K562 (cell line): Measurements from ENCODE around the gene RPS27. TPM values are rescaled to one million over a fixed set of nuclear protein-coding genes. Genes with fewer than 3 reads are reported as not detected.

Experiments used
- CCAR2 ChIP-seq: fragments of 200-400 bp; formaldehyde crosslinking; IDR thresholded peaks from 2 replicates; pipeline ENCODE4 v1.6.1; 2017; ENCODE audit warnings: mild to moderate bottlenecking, low read depth, low read length
- E2F5 ChIP-seq: sonication (generic); formaldehyde crosslinking; IDR thresholded peaks from 2 replicates; pipeline ENCODE4 v1.8.0; 2022; ENCODE audit warnings: mild to moderate bottlenecking, missing genetic modification reagents
- EP400 ChIP-seq: fragments of 450-650 bp; IDR thresholded peaks from 2 replicates; pipeline ENCODE4 v1.6.1; 2017; ENCODE audit warnings: antibody characterized with exemption, mild to moderate bottlenecking, moderate library complexity
- FOXO4 ChIP-seq: fragments of 450-650 bp; formaldehyde crosslinking; IDR thresholded peaks from 2 replicates; pipeline ENCODE4 v1.4.0; 2020; ENCODE audit warnings: mild to moderate bottlenecking, moderate library complexity
- GATA2 ChIP-seq: sonication (generic); formaldehyde crosslinking; IDR thresholded peaks from 2 replicates; pipeline ENCODE4 v1.4.0; 2020; ENCODE audit warnings: mild to moderate bottlenecking, missing genetic modification reagents
- MAZ ChIP-seq, 2 experiments: fragments of 450-650 bp in 1 of 2; sonication (generic) in 1 of 2; formaldehyde crosslinking; IDR thresholded peaks in 1 of 2; conservative IDR thresholded peaks in 1 of 2; 2 replicates each; pipeline versions ENCODE4 v1.4.0 to v1.5.0; 2020; ENCODE audit warnings: mild to moderate bottlenecking in 1 of 2, missing genetic modification reagents in 1 of 2
- MCM2 ChIP-seq: fragments of 450-650 bp; IDR thresholded peaks from 2 replicates; pipeline ENCODE4 v1.6.1; 2017; ENCODE audit warnings: low read depth, mild to moderate bottlenecking
- MLLT1 ChIP-seq, 2 experiments: fragments of 450-650 bp; IDR thresholded peaks; 2 replicates each; pipeline ENCODE4 v1.6.1; 2016
- PKNOX1 ChIP-seq: fragments of 450-650 bp; IDR thresholded peaks from 2 replicates; pipeline ENCODE4 v1.6.1; 2016
- RNF2 ChIP-seq: sonication (generic); IDR thresholded peaks from 2 replicates; pipeline ENCODE4 v1.6.1; 2016
- SFPQ ChIP-seq: fragments of 200-400 bp; formaldehyde crosslinking; IDR thresholded peaks from 2 replicates; pipeline ENCODE4 v1.6.1; 2017; ENCODE audit warnings: mild to moderate bottlenecking, low read depth, low read length, moderate library complexity
- ZNF277 ChIP-seq: fragments of 250-450 bp; sonication (Bioruptor Pico); IDR thresholded peaks from 2 replicates; pipeline ENCODE4 v1.8.0; 2022; ENCODE audit warnings: inconsistent platforms, mild to moderate bottlenecking, moderate library complexity, borderline replicate concordance
- ZNF655 ChIP-seq: fragments of 250-450 bp; sonication (Bioruptor Pico); IDR thresholded peaks from 2 replicates; pipeline ENCODE4 v1.5.0; 2021
- polyA plus RNA-seq, 8 experiments: library from polyadenylated mRNA; depleted of rRNA in 4 of 8; stranded (reverse) in 5 of 8; unstranded in 3 of 8; fragments of >200 nt; fragmentation: Nextera tagmentation in 2 of 8; fragmentation: Illumina TruSeq in 1 of 8; extraction: Ambion mirVana in 2 of 8; extraction: Trizol in 1 of 8; gene quantifications; 2 replicates each; pipeline versions ENCODE4 v1.2.1 to v1.2.3, GENCODE V29; 2011 to 2014; ENCODE audit warnings: inconsistent platforms in 1 of 8, missing spikeins in 1 of 8
- total RNA-seq, 7 experiments: library from RNA; depleted of rRNA in 6 of 7; stranded (reverse); fragments of >200 nt in 6 of 7; fragmentation: Illumina TruSeq in 2 of 7; extraction: Trizol in 2 of 7; gene quantifications; 2 replicates each; pipeline versions ENCODE4 v1.2.1 to v1.2.3, GENCODE V29; 2011 to 2021; ENCODE audit warnings: low replicate concordance in 1 of 7

RPS27 gene
- total and polyA plus RNA-seq, 9 of the 15 experiments (the other 6 are each of a cell fraction or from before 2014, with no cell fraction given), result 2,091 to 9,377 (median 6,706) TPM

- peak; percentile 7 to 46; a peak in 2 of 4 replicates for TF ChIP-seq MAZ (CRISPR knock-in tag; conservative IDR thresholded peaks at IDR 0.05 in 1 of 2, IDR thresholded peaks at IDR 0.05 in 1 of 2)
- TF ChIP-seq MLLT1 (IDR thresholded peaks at IDR 0.05), result no peak; a peak in 1 of 4 replicates
- no peak for TF ChIP-seq FOXO4 (CRISPR knock-in tag)
- no peak for TF ChIP-seq E2F5 (CRISPR knock-in tag)
- no peak for TF ChIP-seq ZNF655 (CRISPR knock-in tag)
- TF ChIP-seq PKNOX1, result peak; percentile 4; the same call in 1 of the 2 replicates
- no peak for TF ChIP-seq ZNF277 (CRISPR knock-in tag)
- no peak for TF ChIP-seq SFPQ
- TF ChIP-seq EP400, result peak; percentile 85
- no peak for TF ChIP-seq MCM2
- no peak for TF ChIP-seq GATA2 (CRISPR knock-in tag)
- TF ChIP-seq RNF2, result peak; percentile 14; the same call in 1 of the 2 replicates
- no peak for TF ChIP-seq CCAR2
Observed at GRCh38 chr1:153977250-153978240, 13.0 kb upstream of the RPS27 start, which contains the start of gene JTB (continued).
